Sigmoid colon (tissue), 7 donors: ENCODE results near the gene ARHGAP15. TPM values are rescaled to one million over a fixed set of nuclear protein-coding genes. Genes with fewer than 3 reads are reported as not detected.

ENCODE experiments used
- DNase-seq: peaks from one replicate; pipeline ENCODE4 v3.0.0-alpha.2; 2019
- H3K27ac ChIP-seq, 4 donors: fragments of 200-600 bp; sonication (generic); one replicate each; pipeline ENCODE4 v1.5.1; 2016 to 2019; ENCODE audit warnings: mild to moderate bottlenecking in 1 of 4
- H3K27me3 ChIP-seq, 3 donors: fragments of 200-600 bp; sonication (generic); one replicate each; pipeline ENCODE4 v1.5.1; 2019; ENCODE audit warnings: mild to moderate bottlenecking in 1 of 3
- H3K36me3 ChIP-seq, 4 donors: fragments of 200-600 bp; sonication (generic); one replicate each; pipeline ENCODE4 v1.5.1; 2016 to 2019
- H3K4me1 ChIP-seq, 4 donors: fragments of 200-600 bp; sonication (generic); one replicate each; pipeline ENCODE4 v1.5.1; 2017 to 2019
- H3K4me3 ChIP-seq, 4 donors: fragments of 200-600 bp; sonication (generic); one replicate each; pipeline ENCODE4 v1.5.1; 2017 to 2019; ENCODE audit warnings: mild to moderate bottlenecking in 2 of 4, moderate library complexity in 1 of 4
- H3K9me3 ChIP-seq, 4 donors: fragments of 200-600 bp in 3 of 4; sonication (generic) in 3 of 4; one replicate each; pipeline versions ENCODE4 v1.5.1 to v1.6.1; 2013 to 2019
- CTCF ChIP-seq, 4 experiments: fragments of 450-650 bp in 3 of 4; fragments of 200-600 bp in 1 of 4; IDR thresholded peaks; one replicate each; pipeline ENCODE4 v1.5.1; 2016 to 2019; ENCODE audit warnings: antibody characterized with exemption in 4 of 4, mild to moderate bottlenecking in 3 of 4, moderate library complexity in 2 of 4
- EP300 ChIP-seq, 4 donors: sonication (generic); formaldehyde crosslinking; IDR thresholded peaks; one replicate each; pipeline ENCODE4 v1.6.1; 2017; ENCODE audit warnings: antibody characterized with exemption in 4 of 4
- POLR2A ChIP-seq, 2 donors: fragments of 450-650 bp; IDR thresholded peaks; one replicate each; pipeline ENCODE4 v1.6.1; 2016; ENCODE audit warnings: antibody characterized with exemption in 2 of 2, mild to moderate bottlenecking in 2 of 2, moderate library complexity in 2 of 2
- POLR2AphosphoS5 ChIP-seq, 4 donors: sonication (generic); formaldehyde crosslinking; IDR thresholded peaks; one replicate each; pipeline ENCODE4 v1.6.1; 2017; ENCODE audit warnings: antibody characterized with exemption in 4 of 4
- WGBS, 2 donors: extraction: QIAGEN DNeasy Blood & Tissue Kit; methylation state at CpG; one replicate each; pipeline ENCODE4 v1.1.7; 2013; 5-methylcytosine and 5-hydroxymethylcytosine counted together
- intact Hi-C: fragments of 100-400 bp; cut with DNase I; formaldehyde crosslinking; loops from one replicate; pipeline ENCODE4 v1.15.1; 2023
- polyA plus RNA-seq, 3 donors: library from polyadenylated mRNA; stranded (reverse); fragments of 200-250 nt; gene quantifications; one replicate each; pipeline ENCODE4 v1.2.3, GENCODE V29; 2013
- total RNA-seq, 4 donors: library from RNA; depleted of rRNA; stranded (reverse); fragments of >200 nt; gene quantifications; one replicate each; pipeline ENCODE4 v1.1.0, GENCODE V29; 2016
- donor health status: healthy with polysubstance abuse.
- donor health status: Bipolar disorder and iron deficiency.
- donor health status: healthy.

Gene ARHGAP15
- 10 to 100 TPM in 1 of 4 donors, 1 to 10 TPM in 3; 4.8 to 11.1 (median 7.8) TPM for total RNA-seq
- 10 to 100 TPM in 1 of 3 donors, 1 to 10 TPM in 2; 3.7 to 16.4 (median 6.0) TPM for polyA plus RNA-seq

GRCh38 chr2:143128681-143129580, at the start of gene ARHGAP15:
Gene ARHGAP15, plus strand, starts transcription at chr2:143129419.
- peak within 1 kb of the TSS in 1 of 4 donors; percentile 18 for H3K27ac ChIP-seq
- H3K4me1 ChIP-seq: no peaks in the 10 kb centered on the region
- H3K36me3 ChIP-seq: no peaks in the 10 kb centered on the region
- no peak for DNase-seq
- TF ChIP-seq POLR2AphosphoS5 (IDR thresholded peaks at IDR 0.05): no peak
- 41 to 54% methylated on average over 13 of the region's 13 CpGs for WGBS, 2 donors
- H3K4me3 ChIP-seq: peak within 1 kb of the TSS in 1 of 4 donors; percentile 6
- intact Hi-C loops: no loop called here
- no peaks in the 10 kb centered on the region for H3K9me3 ChIP-seq
- no peaks in the 10 kb centered on the region for H3K27me3 ChIP-seq

- no peaks in the 10 kb centered on the region for H3K27me3 ChIP-seq
- no peak overlapping the region for H3K4me3 ChIP-seq
- H3K27ac ChIP-seq: no peak overlapping the region
- DNase-seq: no peak
- WGBS, 2 donors: 77 to 90% methylated on average over 1 of the region's 1 CpG
- H3K4me1 ChIP-seq: no peaks in the 10 kb centered on the region
- H3K9me3 ChIP-seq: no peaks in the 10 kb centered on the region
- intact Hi-C loops: no loop called here
- TF ChIP-seq POLR2A (IDR thresholded peaks at IDR 0.05) (no peak), EP300 (IDR thresholded peaks at IDR 0.05) (no peak), POLR2AphosphoS5 (IDR thresholded peaks at IDR 0.05) (no peak), CTCF (IDR thresholded peaks at IDR 0.05) (no peak)
- H3K36me3 ChIP-seq: no peaks in the 10 kb centered on the region
Observed at GRCh38 chr2:143081616-143082015, 47.6 kb upstream of the ARHGAP15 start.

- no peak for DNase-seq
- 53 to 71% methylated on average over 2 of the region's 2 CpGs for WGBS, 2 donors
- intact Hi-C loops: no loop called here
- TF ChIP-seq EP300 (IDR thresholded peaks at IDR 0.05): no peak
- TF ChIP-seq POLR2AphosphoS5 (IDR thresholded peaks at IDR 0.05): no peak
- TF ChIP-seq POLR2A (IDR thresholded peaks at IDR 0.05): no peak
- TF ChIP-seq CTCF (IDR thresholded peaks at IDR 0.05): no peak
- Histone ChIP-seq H3K27me3 (no peaks in the 10 kb centered on the region), H3K9me3 (no peaks in the 10 kb centered on the region), H3K4me3 (no peak overlapping the region), H3K4me1 (no peaks in the 10 kb centered on the region), H3K27ac (no peak overlapping the region), H3K36me3 (no peaks in the 10 kb centered on the region)
Observed at GRCh38 chr2:143083636-143084035, 45.6 kb upstream of the ARHGAP15 start.

- no peaks in the 10 kb centered on the region for H3K9me3 ChIP-seq
- H3K27me3 ChIP-seq: no peaks in the 10 kb centered on the region
- no peak overlapping the region for H3K27ac ChIP-seq
- intact Hi-C loops: no loop called here
- no peaks in the 10 kb centered on the region for H3K36me3 ChIP-seq
- H3K4me3 ChIP-seq: no peak overlapping the region
- WGBS, 2 donors: 86 to 93% methylated on average over 2 of the region's 2 CpGs
- DNase-seq: no peak
- H3K4me1 ChIP-seq: no peaks in the 10 kb centered on the region
- TF ChIP-seq CTCF (IDR thresholded peaks at IDR 0.05) (no peak), POLR2A (IDR thresholded peaks at IDR 0.05) (no peak), EP300 (IDR thresholded peaks at IDR 0.05) (no peak), POLR2AphosphoS5 (IDR thresholded peaks at IDR 0.05) (no peak)
Observed at GRCh38 chr2:143084462-143084861, 44.8 kb upstream of the ARHGAP15 start.

GRCh38 chr2:143085125-143085784, 44.0 kb upstream of the ARHGAP15 start:
- no peak overlapping the region for H3K27ac ChIP-seq
- intact Hi-C loops: no loop called here
- no peak for DNase-seq
- TF ChIP-seq EP300 (IDR thresholded peaks at IDR 0.05): no peak
- TF ChIP-seq POLR2AphosphoS5 (IDR thresholded peaks at IDR 0.05): no peak
- no peak for TF ChIP-seq CTCF (IDR thresholded peaks at IDR 0.05)
- no peak for TF ChIP-seq POLR2A (IDR thresholded peaks at IDR 0.05)
- no peaks in the 10 kb centered on the region for H3K36me3 ChIP-seq
- no peaks in the 10 kb centered on the region for H3K9me3 ChIP-seq
- no peaks in the 10 kb centered on the region for H3K27me3 ChIP-seq
- no peak overlapping the region for H3K4me3 ChIP-seq
- WGBS, 2 donors: 77 to 81% methylated on average over 1 of the region's 1 CpG
- H3K4me1 ChIP-seq: no peaks in the 10 kb centered on the region
